Adrenal gland (tissue), 5 donors: ENCODE data around the gene KRT26.

Experiments used
- CTCF ChIP-seq, 6 experiments: fragments of 450-650 bp in 4 of 6; fragments of 200-600 bp in 2 of 6; sonication (generic) in 1 of 6; IDR thresholded peaks; 1 replicate in 5 of 6; 2 replicates in 1 of 6; pipeline versions ENCODE4 v1.5.1 to v1.8.0; 2016 to 2021; ENCODE audit warnings: antibody characterized with exemption in 6 of 6, mild to moderate bottlenecking in 2 of 6, moderate library complexity in 1 of 6
- POLR2A ChIP-seq, 2 donors: fragments of 450-650 bp; IDR thresholded peaks; one replicate each; pipeline ENCODE4 v1.6.1; 2017; ENCODE audit warnings: antibody characterized with exemption in 2 of 2, mild to moderate bottlenecking in 2 of 2, moderate library complexity in 1 of 2
- donor health status: DM: no; HTN: no; CAD: no.

DNA sequence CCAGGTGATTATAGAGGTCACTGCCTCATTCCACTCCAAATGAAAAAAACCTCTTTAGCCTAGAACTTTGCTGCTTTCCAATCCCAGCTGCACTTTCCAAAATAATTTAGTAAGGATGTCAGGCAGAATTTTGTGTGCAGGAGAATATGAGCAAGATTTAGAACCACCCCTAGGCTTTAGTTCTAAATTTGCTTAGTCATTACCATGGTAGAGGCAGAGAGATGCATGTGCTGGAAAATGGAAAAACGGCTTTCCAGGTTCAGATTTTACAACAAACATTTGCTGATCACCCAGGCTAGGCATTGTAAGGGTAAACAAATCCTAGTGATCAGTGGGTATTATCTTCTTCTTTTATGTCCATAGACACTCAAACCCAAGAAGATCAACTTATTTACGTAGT lies 6.3 kb downstream of the KRT26 start:
- TF ChIP-seq POLR2A (IDR thresholded peaks at IDR 0.05) (no peak), CTCF (IDR thresholded peaks at IDR 0.05) (no peak)
